Subcutaneous abdominal adipose tissue (tissue), 5 donors: ENCODE data around the gene FBXW5.

Experiments
- H3K27ac ChIP-seq: one replicate; pipeline ENCODE4 v1.7.0; 2013; ENCODE audit warnings: low read depth, mild to moderate bottlenecking, inconsistent platforms, low read length, moderate library complexity
- H3K27me3 ChIP-seq, 5 donors: one replicate each; pipeline ENCODE4 v1.7.0; 2013; ENCODE audit warnings: low read length in 5 of 5, inconsistent platforms in 1 of 5; ENCODE audit not compliant: control insufficient read depth in 5 of 5, insufficient read depth in 4 of 5
- H3K36me3 ChIP-seq, 5 donors: one replicate each; pipeline ENCODE4 v1.7.0; 2013; ENCODE audit warnings: low read length in 5 of 5; ENCODE audit not compliant: control insufficient read depth in 5 of 5, insufficient read depth in 5 of 5
- H3K4me1 ChIP-seq, 5 donors: one replicate each; pipeline ENCODE4 v1.7.0; 2013; ENCODE audit warnings: low read length in 5 of 5, mild to moderate bottlenecking in 3 of 5, moderate library complexity in 1 of 5; ENCODE audit not compliant: control insufficient read depth in 5 of 5, insufficient read depth in 5 of 5
- H3K4me3 ChIP-seq, 5 donors: one replicate each; pipeline ENCODE4 v1.7.0; 2013; ENCODE audit warnings: low read length in 5 of 5, low read depth in 1 of 5
- H3K9ac ChIP-seq, 5 donors: one replicate each; pipeline ENCODE4 v1.7.0; 2013; ENCODE audit warnings: low read length in 5 of 5, mild to moderate bottlenecking in 4 of 5, moderate library complexity in 3 of 5
- H3K9me3 ChIP-seq, 5 donors: one replicate each; pipeline ENCODE4 v1.7.0; 2013; ENCODE audit warnings: low read length in 5 of 5; ENCODE audit not compliant: control insufficient read depth in 5 of 5
- donor health status: healthy.
- donor health status: healthy.
- donor health status: healthy.
- donor health status: healthy.
- donor health status: healthy.

FBXW5 gene

DNA sequence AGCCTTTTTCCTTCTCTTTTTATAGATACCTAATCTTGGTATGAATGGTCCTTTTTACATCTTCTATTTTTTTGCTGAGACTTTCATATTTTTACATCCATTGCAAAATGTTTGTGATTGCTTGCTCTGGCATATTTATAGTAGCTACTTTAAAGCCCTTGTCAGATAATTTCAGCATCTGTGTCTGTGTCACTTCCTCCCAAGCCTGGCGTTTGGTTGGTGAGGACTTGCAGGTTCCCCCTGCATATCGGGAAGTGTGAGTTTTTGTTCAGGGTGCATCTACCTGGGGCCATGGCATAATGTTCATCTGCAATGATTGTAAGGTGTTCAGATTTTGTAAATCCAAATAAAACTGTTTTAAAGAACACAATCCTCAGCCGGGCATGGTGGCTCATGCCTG, 8.9 kb downstream of the FBXW5 start:
- H3K36me3 ChIP-seq = peaks cover 0 to 21% (median 15%) of the 10 kb centered on the region in 5 donors
- peaks cover 0 to 3% (median 0%) of the 10 kb centered on the region in 5 donors for H3K9me3 ChIP-seq
- no peak overlapping the region for H3K9ac ChIP-seq
- H3K4me3 ChIP-seq = no peak overlapping the region
- H3K4me1 ChIP-seq = peaks cover 3 to 37% (median 26%) of the 10 kb centered on the region in 5 donors
- H3K27ac ChIP-seq = no peak overlapping the region
- H3K27me3 ChIP-seq = no peaks in the 10 kb centered on the region

DNA sequence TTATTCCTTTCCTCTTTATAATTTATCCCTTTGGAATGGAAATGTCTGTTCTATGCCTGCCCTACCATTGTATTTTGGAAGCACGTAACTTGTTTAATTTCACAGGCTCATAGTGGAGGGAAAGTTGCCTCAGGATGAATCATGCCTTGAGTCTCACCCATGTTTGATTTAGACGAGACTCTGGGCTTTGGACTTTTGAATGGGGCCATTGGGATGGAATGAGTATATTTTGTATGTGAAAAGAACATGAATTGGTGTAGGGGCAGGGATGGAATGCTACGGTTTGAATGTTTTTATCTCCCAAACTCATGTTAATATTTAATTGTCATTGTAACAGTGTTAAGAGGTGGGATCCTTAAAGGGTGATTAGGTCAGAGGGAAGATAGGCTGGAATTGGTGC, 10.3 kb downstream of the FBXW5 start:
- Histone ChIP-seq H3K9ac (no peak overlapping the region), H3K4me3 (no peak overlapping the region), H3K27ac (no peak overlapping the region), H3K4me1 (peaks cover 0 to 23% (median 13%) of the 10 kb centered on the region in 5 donors), H3K27me3 (no peaks in the 10 kb centered on the region), H3K36me3 (peaks cover 0 to 8% (median 2%) of the 10 kb centered on the region in 5 donors), H3K9me3 (peaks cover 0 to 3% (median 0%) of the 10 kb centered on the region in 5 donors)

DNA sequence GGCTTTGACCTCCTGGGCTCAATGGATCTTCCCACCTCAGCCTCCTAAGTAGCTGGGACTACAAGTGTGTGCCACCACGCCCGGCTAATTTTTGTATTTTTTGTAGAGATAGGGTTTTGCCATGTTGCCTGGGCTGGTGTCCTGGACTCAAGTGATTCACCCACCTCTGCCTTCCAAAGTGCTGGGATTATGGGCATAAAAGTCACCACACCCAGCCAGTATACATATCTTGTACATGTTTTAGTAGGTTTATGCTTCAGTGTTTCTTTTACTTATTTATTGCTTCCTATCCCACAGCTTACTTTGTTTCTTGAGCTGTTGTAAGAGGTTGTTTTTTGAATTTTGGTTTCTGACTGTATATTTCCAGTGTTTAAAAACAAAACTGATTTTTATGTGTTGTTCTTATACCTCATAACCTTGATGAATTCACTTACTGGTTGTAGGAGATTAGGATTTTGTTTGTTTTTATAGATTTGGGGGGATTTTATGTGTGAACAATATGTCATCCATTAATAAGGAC, 12.9 kb downstream of the FBXW5 start:
- Histone ChIP-seq H3K4me1 (peaks cover 3 to 18% (median 5%) of the 10 kb centered on the region in 5 donors), H3K9me3 (no peaks in the 10 kb centered on the region), H3K4me3 (no peak overlapping the region), H3K27ac (no peak overlapping the region), H3K27me3 (no peaks in the 10 kb centered on the region), H3K9ac (no peak overlapping the region), H3K36me3 (peaks cover 0 to 10% (median 6%) of the 10 kb centered on the region in 5 donors)

DNA sequence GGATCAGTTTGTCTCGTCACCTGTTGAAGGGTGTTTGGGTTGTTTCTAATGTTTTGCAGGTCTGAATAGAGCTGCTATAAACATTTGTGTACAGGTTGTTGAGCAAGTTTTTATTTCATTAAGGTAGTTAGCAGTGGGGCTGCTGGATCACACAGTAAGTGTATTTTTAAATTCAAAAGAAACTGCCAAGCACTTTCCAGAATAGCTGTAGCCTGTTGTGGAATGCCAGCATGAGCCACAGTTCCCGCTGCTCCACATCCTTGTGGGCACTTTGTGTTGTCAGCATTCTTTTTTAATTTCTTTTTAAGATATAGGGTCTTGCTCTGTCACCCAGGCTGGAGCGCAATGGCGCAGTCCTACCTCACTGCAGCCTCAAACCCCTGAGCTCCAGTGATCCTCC, 14.5 kb downstream of the FBXW5 start:
- no peak overlapping the region for H3K4me3 ChIP-seq
- H3K9me3 ChIP-seq = no peaks in the 10 kb centered on the region
- H3K27ac ChIP-seq = no peak overlapping the region
- no peaks in the 10 kb centered on the region for H3K27me3 ChIP-seq
- H3K36me3 ChIP-seq = peaks cover 0 to 23% (median 17%) of the 10 kb centered on the region in 5 donors
- H3K4me1 ChIP-seq = peaks cover 5 to 33% (median 9%) of the 10 kb centered on the region in 5 donors
- H3K9ac ChIP-seq = no peak overlapping the region

DNA sequence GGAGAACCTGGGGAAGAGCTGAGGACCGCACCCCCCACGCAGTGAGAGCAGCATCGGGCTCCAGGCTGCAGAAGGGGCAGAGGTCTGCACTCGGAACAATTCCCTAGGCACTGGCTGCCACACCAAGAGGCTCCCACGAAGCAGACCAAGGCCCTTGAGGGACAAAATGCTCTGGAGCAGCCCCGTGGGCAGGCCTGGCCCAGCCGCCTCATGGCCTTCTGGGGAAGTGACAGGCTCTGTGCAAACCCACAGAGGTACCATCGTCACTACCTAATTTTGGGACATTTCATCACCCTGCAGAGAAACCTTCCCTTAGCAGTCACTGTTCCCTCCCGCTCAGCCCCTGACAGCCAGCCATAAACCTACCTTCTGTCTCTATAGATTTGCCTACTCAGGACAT, 15.9 kb downstream of the FBXW5 start:
- no peaks in the 10 kb centered on the region for H3K27me3 ChIP-seq
- H3K27ac ChIP-seq = no peak overlapping the region
- no peak overlapping the region for H3K9ac ChIP-seq
- H3K4me3 ChIP-seq = no peak overlapping the region
- peaks cover 5 to 46% (median 12%) of the 10 kb centered on the region in 5 donors for H3K4me1 ChIP-seq
- H3K9me3 ChIP-seq = no peaks in the 10 kb centered on the region
- peaks cover 0 to 31% (median 23%) of the 10 kb centered on the region in 5 donors for H3K36me3 ChIP-seq

DNA sequence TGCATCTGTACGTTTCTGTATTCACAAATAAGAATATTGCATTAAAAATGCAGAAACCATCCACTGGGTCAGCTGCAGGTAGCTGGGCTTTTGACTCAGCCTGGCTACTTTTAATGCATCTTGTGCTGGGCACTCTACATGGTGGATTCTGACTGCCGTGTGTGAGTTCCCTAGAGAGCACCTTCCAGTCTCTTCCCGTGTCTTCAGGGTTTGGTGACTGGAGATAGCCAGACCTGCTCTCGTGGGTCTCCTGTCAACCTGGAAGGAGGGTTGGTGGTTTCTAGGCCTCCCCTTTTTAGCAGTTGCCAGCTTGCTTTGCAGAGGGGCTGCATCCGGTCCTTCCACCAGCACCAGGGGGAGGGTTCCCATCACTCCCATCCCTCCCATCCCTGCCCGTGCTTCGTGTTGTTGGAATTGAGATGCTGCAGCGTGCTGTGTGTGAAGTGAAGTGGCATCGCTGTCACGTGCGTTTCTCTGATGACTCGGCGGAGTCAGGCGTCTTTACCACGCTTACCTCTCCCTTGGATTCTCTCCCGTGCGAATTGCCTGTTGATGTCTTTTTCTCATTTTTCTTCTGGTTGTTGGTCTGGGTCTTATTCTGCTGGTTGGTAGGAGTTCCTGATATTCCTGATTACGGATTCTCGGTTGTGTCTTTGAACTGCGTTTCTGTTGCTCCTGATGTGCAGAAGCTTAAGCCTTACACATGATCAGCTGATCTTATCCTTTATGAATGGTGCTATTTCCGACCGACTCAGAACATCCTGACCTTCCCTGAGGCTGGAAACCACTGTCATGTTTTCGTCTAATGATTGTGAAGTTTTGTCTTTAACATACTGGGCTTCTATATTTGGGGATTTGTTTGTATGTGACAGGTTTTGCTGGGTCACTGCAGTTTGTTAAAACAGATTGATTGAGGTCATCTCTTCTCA, 16.9 kb downstream of the FBXW5 start:
- H3K9ac ChIP-seq = no peak overlapping the region
- peaks cover 5 to 47% (median 12%) of the 10 kb centered on the region in 5 donors for H3K4me1 ChIP-seq
- H3K4me3 ChIP-seq = no peak overlapping the region
- H3K9me3 ChIP-seq = no peaks in the 10 kb centered on the region
- peaks cover 0 to 32% (median 25%) of the 10 kb centered on the region in 5 donors for H3K36me3 ChIP-seq
- H3K27ac ChIP-seq = no peak overlapping the region
- no peaks in the 10 kb centered on the region for H3K27me3 ChIP-seq

DNA sequence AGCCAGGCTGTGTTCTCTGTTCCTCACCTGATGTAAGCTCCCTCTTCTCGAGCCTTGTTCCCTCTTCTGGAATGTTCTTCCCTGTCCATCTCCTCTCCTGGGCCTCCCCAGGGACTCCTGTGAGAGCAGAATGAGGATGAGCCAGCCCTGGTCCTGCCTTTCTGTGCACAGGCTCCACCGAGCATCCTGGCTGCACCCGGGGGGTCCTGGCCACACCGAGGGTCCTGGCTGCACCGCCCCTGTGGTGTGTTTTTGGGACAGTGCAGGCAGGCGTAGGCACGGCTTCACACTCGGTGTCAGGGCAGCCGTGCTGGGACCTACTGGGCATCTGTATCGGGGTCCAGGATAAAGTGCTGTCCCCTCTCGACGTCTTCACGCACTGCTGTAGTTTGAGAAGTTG, 17.8 kb downstream of the FBXW5 start:
- no peak overlapping the region for H3K27ac ChIP-seq
- H3K4me3 ChIP-seq = no peak overlapping the region
- H3K9me3 ChIP-seq = no peaks in the 10 kb centered on the region
- H3K4me1 ChIP-seq = peaks cover 5 to 47% (median 12%) of the 10 kb centered on the region in 5 donors
- no peaks in the 10 kb centered on the region for H3K27me3 ChIP-seq
- H3K9ac ChIP-seq = no peak overlapping the region
- H3K36me3 ChIP-seq = peaks cover 0 to 34% (median 27%) of the 10 kb centered on the region in 5 donors

DNA sequence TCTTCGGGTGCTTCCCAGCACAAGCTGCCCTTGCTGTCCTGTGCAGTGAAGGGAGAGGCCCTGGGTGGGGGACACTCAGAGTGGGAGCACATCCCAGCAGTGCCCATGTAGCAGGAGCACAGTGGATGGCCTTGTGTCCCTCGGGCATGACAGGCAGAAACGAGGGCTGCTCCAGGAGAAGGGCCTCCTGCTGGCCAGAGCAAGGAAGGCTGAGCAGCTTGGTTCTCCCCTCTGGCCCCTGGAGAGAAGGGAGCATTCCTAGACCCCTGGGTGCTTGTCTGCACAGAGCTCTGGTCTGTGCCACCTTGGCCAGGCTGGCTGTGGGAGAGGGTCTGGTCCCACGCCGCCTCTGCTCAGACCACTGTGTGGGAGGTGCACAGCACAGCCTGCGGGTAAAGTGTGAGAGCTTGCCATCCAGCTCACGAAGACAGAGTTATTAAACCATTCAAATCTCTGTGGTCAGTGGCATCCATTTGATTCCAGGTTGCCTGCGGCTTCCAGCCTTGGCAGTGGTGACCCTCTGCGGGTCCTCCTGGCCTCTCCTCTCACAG, 18.3 kb downstream of the FBXW5 start:
- no peak overlapping the region for H3K4me3 ChIP-seq
- no peak overlapping the region for H3K27ac ChIP-seq
- H3K9me3 ChIP-seq = no peaks in the 10 kb centered on the region
- H3K36me3 ChIP-seq = peaks cover 0 to 36% (median 27%) of the 10 kb centered on the region in 5 donors
- H3K27me3 ChIP-seq = no peaks in the 10 kb centered on the region
- H3K4me1 ChIP-seq = peaks cover 5 to 47% (median 14%) of the 10 kb centered on the region in 5 donors
- H3K9ac ChIP-seq = no peak overlapping the region

DNA sequence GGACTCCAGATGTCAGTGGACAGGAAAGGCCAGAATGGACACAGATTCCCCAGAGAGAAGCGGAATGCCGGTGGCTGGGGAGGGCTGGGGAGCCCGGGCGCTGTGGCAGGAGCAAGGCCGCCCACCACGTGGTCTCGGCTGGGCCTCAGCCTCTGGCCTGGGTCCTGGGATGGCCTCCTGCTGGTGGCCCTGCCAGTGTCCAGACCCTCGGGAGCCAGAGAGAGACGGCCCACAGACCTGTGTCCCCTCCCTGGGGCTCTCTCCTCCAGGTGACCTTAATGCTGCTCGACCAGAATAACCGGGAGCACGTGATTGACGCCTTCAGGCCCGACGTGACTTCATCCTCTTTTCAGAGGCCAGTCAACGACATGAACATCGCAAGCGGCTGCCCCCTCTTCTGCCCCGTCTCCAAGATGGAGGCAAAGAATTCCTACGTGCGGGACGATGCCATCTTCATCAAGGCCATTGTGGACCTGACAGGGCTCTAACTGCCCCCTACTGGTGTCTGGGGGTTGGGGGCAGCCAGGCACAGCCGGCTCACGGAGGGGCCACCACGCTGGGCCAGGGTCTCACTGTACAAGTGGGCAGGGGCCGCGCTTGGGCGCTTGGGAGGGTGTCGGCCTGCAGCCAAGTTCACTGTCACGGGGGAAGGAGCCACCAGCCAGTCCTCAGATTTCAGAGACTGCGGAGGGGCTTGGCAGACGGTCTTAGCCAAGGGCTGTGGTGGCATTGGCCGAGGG, 19.0 kb downstream of the FBXW5 start:
- Histone ChIP-seq H3K9ac (no peak overlapping the region), H3K4me3 (no peak overlapping the region), H3K9me3 (no peaks in the 10 kb centered on the region), H3K27me3 (no peaks in the 10 kb centered on the region), H3K36me3 (peaks cover 0 to 43% (median 33%) of the 10 kb centered on the region in 5 donors), H3K27ac (peak overlapping the region; percentile 16), H3K4me1 (peaks cover 5 to 47% (median 14%) of the 10 kb centered on the region in 5 donors)
